ENCODE measurements around the gene CCL24.
"Not testable (repeated sequence)": the region's sequence is repeated elsewhere in the genome, so short reads cannot be mapped to it uniquely, and the experiment has no call there.

The CCL24 gene

DNA sequence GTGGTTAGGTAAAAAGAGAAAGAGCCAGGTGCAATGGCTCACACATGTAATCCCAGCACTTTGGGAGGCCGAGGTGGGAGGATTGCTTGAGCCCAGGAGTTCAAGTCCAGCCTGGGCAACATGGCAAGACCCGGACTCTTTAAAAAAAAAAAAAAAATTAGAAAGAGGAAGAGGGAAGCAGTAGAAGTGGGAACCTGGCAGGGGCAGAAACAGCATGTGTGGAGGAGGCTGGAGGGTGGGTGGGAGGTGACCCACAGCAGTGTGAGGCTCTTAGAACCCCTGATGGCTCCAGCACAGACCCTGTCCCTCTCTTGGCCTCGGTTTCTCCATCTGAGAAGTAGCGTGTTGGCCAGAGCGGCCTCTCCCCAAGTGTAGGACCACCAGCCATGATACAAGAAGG, 4.9 kb upstream of the CCL24 start:
- DNase-seq = no peak

DNA sequence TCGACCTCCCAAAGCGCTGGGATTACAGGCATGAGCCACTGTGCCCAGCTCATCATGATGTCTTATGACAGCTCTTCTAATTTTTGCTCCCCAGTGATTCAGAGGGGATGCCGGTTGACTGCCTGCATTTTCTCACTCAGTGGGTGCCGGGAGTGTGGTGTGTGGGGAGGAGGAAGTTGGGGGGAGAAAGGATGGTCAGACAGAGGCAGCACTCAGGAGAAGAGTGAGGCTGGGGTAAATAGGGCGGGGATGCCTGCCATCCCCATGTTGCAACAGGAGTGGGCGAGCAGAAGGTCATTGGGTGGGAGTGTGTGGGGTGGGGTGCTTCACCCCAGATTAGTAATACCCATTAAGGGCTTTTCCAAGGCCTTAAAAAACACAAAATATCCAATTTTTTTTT, 3.5 kb upstream of the CCL24 start:
- no peak for DNase-seq

- DNase-seq = no peak
Measured at GRCh38 chr7:75815418-75816064, 1.9 kb upstream of the CCL24 start.

DNA sequence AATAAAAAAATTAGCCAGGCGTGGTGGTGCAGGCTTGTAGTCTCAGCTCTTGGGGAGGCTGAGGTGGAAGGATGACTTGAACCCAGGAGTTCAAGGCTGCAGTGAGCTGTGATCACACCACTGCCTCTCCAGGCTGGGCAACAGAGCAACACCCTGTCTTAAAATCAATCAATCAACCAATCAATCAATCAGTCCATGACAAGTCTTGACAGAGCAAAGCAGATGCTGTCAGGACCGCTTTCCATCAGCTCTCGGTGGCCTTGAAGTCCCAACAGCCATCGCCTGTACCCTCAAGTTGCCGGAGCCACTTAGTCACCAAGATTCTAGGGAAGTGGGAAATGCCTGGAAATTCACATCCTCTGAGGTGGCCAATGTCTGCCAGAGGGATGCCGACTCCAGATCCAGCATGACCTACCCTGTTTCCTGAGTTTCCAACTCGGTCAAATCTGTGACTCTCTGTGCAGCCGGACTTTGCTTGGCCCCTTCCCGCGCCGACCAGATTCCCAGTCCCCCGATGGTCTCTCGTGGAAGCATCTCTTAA, 871 bp upstream of the CCL24 start:
- no peak for DNase-seq

- DNase-seq = no peak
Measured at GRCh38 chr7:75813084-75813483, 522 bp downstream of the CCL24 start.

GRCh38 chr7:75811894-75812678, 1.5 kb downstream of the CCL24 start:
- no peak for DNase-seq

DNA sequence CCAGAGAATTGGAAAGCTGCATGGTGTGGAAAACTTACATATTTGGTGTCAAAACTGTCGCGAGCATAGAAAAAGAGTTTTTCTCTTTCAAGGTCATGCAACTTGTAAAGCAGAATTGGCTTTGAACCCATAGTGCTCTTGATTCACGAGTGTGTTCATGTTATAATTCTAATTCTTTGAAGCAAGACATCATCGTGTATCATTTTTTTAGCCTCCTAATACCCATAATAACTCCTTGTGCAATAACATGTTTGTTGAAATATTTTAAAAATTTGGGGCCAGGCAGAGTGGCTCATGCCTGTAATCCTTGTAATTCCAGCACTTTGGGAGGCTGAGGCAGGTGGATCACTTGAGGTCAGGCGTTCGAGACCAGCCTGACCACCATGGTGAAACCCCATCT, 4.2 kb downstream of the CCL24 start:
- DNase-seq = no peak

- DNase-seq = peak; percentile 72
Measured at GRCh38 chr7:75808106-75808505, 5.5 kb downstream of the CCL24 start.

DNA sequence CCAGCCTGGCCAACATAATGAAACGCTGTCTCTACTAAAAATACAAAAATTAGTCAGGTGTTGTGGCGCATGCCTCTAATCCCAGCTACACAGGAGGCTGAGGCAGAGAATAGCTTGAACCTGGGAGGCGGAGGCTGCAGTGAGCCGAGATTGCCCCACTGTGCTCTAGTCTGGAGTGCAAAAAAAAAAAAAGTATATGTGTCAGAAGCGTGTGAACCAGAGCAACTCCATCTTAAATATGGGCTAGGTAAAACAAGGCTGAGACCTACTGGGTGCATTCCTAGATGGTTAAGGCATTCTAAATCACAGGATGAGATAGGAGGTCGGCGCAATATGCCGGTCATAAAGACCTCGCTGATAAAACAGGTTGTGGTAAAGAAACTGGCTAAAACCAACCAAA, 6.2 kb downstream of the CCL24 start:
- DNase-seq = no peak

DNA sequence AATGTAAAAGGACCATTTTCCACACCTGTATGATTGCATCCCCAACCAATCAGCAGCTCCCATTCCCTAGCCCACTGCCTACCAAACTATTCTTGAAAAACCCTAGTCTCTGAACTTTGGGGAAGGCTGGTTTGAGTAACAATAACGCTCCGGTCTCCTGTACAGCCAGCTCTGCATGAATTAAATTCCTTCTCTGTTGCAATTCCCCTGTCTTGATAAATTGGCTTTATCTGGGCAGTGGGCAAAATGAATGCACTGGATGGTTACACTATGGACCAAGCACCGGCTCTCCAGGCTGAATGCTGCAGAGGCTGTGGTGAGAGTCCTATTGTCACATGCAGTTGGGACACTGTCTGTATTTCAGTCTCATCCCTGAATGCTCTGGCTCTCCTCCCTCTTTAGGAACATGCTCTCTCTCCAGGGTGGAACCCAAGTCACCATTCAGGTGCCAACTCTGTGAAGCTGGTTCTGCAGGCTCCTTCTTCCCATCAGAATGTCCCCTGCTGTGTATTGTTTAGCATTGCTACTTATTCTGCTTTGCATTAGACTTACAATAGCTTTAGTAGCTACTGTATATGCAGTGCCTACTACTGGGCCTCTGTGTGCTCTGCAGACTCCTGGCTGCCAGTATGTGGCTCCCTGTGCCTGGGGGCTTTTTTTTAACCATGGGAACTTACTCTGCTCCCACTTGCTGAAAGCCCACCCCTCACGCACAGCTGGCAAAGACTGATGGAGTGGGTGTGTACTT, 6.9 kb downstream of the CCL24 start:
- no peak for DNase-seq

GRCh38 chr7:75804705-75805104, 8.9 kb downstream of the CCL24 start:
- DNase-seq = no peak

- DNase-seq = no peak
Measured at GRCh38 chr7:75804004-75804403, 9.6 kb downstream of the CCL24 start.

DNA sequence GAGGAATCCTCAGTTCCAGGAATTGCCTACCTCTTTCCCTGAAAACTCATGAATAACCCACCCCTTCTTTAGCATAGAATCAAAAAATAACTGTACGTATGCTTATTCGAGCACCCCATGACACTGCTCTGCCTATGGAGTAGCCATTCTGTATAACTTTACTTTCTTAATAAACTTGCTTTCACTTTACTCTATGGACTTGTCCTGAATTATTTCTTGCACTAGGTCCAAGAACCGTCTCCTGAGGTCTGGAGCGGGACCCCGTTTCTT, 11.1 kb downstream of the CCL24 start:
- no peak for DNase-seq

- DNase-seq = peak; percentile 98
Measured at GRCh38 chr7:75798770-75799169, 14.8 kb downstream of the CCL24 start.

- DNase-seq = no peak
Measured at GRCh38 chr7:75796420-75796819, 17.2 kb downstream of the CCL24 start.

DNA sequence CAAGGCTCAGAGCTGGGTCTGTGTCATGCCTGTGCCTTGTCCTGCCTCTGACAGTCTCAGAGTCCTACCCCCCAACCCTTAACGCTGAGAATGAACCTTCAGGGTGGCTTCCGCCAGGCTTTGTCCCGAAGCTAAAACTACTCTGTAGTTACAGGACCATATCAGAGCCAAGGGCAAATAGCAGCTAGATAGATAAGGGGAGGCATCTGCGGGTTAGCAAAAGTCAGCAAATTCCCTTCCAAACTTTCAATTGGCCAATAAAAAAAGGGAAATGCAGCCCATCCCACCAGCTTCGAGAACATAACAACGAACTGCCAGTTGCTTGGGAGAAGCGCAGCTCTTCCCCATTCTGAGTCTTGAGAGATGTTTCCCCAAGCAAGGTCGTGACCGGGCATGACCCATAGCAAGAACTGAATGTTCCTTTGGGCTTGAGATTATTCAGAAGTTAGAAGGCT, 17.7 kb downstream of the CCL24 start:
- no peak for DNase-seq

DNA sequence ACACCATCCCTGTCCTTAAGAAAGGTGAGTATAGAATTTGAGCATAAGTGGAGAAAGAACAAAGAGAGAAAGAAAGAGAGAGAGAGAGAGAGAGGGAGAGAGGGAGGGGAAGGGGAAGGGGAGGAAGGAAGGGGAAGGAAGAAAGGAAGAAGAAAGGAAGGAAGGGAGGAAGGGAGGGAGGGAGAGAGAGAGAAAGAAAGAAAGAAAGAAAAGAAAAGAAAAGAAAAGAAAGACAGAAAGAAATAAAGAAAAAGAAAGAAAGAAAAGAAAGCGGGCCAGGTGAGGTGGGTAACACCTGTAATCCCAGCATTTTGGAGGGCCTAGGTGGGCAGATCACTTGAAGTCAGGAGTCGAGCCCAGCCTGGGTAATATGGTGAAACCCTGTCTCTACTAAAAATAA, 19.9 kb downstream of the CCL24 start:
- no peak for DNase-seq

DNA sequence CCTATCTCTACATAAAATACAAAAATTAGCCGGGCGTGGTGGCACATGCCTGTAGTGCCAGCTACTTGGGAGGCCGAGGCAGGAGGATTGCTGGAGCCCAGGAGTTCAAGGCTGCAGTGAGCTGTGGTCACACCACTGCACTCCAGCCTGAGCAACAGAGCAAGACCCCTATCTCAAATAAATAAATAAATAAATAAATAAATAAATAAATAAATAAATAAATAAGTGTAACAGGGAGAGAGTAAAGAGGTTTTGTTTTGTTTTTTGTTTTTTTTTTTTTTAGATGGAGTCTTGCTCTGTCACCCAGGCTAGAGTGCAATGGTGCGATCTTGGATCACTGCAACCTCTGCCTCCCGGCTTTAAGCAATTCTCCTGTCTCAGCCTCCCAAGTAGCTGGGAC, 21.0 kb downstream of the CCL24 start:
- DNase-seq = not testable (repeated sequence)

- no peak for DNase-seq
Measured at GRCh38 chr7:75789361-75789924, 24.2 kb downstream of the CCL24 start.

DNA sequence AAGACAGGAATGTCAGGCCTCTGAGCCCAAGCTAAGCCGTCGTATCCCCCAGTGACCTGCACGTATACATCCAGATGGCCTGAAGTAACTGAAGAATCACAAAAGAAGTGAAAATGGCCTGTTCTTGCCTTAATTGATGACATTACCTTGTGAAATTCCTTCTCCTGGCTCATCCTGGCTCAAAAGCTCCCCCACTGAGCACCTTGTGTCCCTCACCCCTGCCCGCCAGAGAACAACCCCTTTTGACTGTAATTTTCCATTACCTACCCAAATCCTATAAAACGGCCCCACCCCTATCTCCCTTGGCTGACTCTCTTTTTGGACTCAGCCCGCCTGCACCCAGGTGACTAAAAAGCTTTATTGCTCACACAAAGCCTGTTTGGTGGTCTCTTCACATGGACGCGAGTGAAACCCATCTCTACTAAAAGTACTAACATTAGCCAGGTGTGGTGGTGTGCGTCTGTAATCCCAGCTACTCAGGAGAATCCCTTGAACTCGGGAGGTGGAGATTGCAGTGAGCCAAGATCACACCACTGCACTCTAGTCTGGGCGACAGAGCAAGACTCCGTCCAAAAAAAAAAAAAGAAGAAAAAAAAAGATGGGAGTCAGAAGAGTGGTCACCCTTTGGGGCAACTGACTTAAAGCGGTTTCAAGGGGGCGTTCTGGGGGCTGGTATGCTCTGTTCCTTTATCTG, 25.3 kb downstream of the CCL24 start:
- DNase-seq = not testable (repeated sequence)

DNA sequence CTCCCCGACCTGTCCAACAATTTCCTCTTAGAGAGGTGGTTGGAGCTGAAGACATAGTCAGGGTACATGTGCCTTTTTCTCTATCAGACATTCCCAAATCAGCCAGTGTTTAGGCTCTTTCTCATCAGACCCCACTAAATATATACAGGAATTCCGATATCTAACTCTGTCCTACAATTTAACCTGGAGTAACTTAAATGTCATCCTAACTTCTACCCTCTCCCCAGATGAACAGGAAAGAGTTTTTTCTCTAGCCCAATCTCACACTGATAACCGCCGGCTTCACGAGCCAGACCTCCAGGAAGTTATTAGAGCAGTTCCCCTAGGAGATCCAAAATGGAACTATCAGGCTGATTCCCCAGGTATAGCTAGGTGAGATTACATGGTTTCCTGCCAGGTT, 30.5 kb downstream of the CCL24 start:
- DNase-seq = not testable (repeated sequence)

GRCh38 chr7:75780647-75781273, 32.8 kb downstream of the CCL24 start:
- DNase-seq = not testable (repeated sequence)

Data from RPMI8226 (cell line).